PFSK-1 (cell line): ENCODE data around the gene ATM.

Source experiments
- FOXP2 ChIP-seq: optimal IDR thresholded peaks from 2 replicates; pipeline ENCODE3; 2011; ENCODE audit warnings: borderline replicate concordance, control low read depth, inconsistent platforms; ENCODE audit not compliant: insufficient read depth; ENCODE audit errors: extremely low read length, extremely low read depth
- POLR2AphosphoS5 ChIP-seq: IDR thresholded peaks from 2 replicates; pipeline ENCODE4 v1.6.1; 2012; ENCODE audit warnings: low read depth, mild to moderate bottlenecking, control low read depth, low read length, moderate library complexity
- REST ChIP-seq, 2 experiments: IDR thresholded peaks; 2 replicates each; pipeline versions ENCODE4 v1.6.1 to v1.8.0; 2011 to 2012; ENCODE audit warnings: low read depth in 2 of 2, low read length in 2 of 2, control low read depth in 1 of 2, inconsistent platforms in 1 of 2, mild to moderate bottlenecking in 1 of 2, moderate library complexity in 1 of 2; ENCODE audit not compliant: insufficient read depth in 1 of 2
- SIN3A ChIP-seq: IDR thresholded peaks from 2 replicates; pipeline ENCODE4 v1.6.1; 2012; ENCODE audit warnings: mild to moderate bottlenecking, low read length, moderate library complexity, borderline replicate concordance; ENCODE audit not compliant: insufficient read depth
- TAF1 ChIP-seq: IDR thresholded peaks from 2 replicates; pipeline ENCODE4 v1.6.1; 2012; ENCODE audit warnings: low read length, control low read depth, borderline replicate concordance; ENCODE audit not compliant: insufficient read depth

ATM gene

GRCh38 chr11:108343714-108344113, 120.8 kb downstream of the ATM start:
- TF ChIP-seq FOXP2: no peak

GRCh38 chr11:108345767-108346166, 122.9 kb downstream of the ATM start:
- no peak for TF ChIP-seq POLR2AphosphoS5
- TF ChIP-seq REST (IDR thresholded peaks at IDR 0.05; ENCODE audit: insufficient read depth in 1 of 2, low read depth in 2 of 2, low read length in 2 of 2): no peak
- no peak for TF ChIP-seq TAF1
- TF ChIP-seq SIN3A: no peak
- TF ChIP-seq FOXP2: no peak

- TF ChIP-seq SIN3A: no peak
- no peak for TF ChIP-seq TAF1
- no peak for TF ChIP-seq REST (IDR thresholded peaks at IDR 0.05; ENCODE audit: insufficient read depth in 1 of 2, low read depth in 2 of 2, low read length in 2 of 2)
- TF ChIP-seq POLR2AphosphoS5: no peak
- TF ChIP-seq FOXP2: no peak
Observed at GRCh38 chr11:108346451-108346850, 123.6 kb downstream of the ATM start.

- no peak for TF ChIP-seq POLR2AphosphoS5
Observed at GRCh38 chr11:108351468-108351867, 128.6 kb downstream of the ATM start.

- no peak for TF ChIP-seq SIN3A
- TF ChIP-seq REST (IDR thresholded peaks at IDR 0.05; ENCODE audit: insufficient read depth in 1 of 2, low read depth in 2 of 2, low read length in 2 of 2): no peak
- no peak for TF ChIP-seq TAF1
- no peak for TF ChIP-seq FOXP2
- no peak for TF ChIP-seq POLR2AphosphoS5
Observed at GRCh38 chr11:108364159-108364558, 141.3 kb downstream of the ATM start.

- no peak for TF ChIP-seq FOXP2
- TF ChIP-seq POLR2AphosphoS5: no peak
- no peak for TF ChIP-seq TAF1
- TF ChIP-seq SIN3A: no peak
Observed at GRCh38 chr11:108368134-108368533, 145.3 kb downstream of the ATM start.

- no peak for TF ChIP-seq REST (IDR thresholded peaks at IDR 0.05; ENCODE audit: insufficient read depth in 1 of 2, low read depth in 2 of 2, low read length in 2 of 2)
- TF ChIP-seq SIN3A: no peak
- no peak for TF ChIP-seq POLR2AphosphoS5
- TF ChIP-seq FOXP2: no peak
- TF ChIP-seq TAF1: no peak
Observed at GRCh38 chr11:108369064-108369463, 146.2 kb downstream of the ATM start.
